ENCODE data around the gene CNBP. TPM values are rescaled to one million over a fixed set of nuclear protein-coding genes. Genes with fewer than 3 reads are reported as not detected.

CNBP gene
- total and polyA plus RNA-seq, 9 of the 15 experiments (the other 6 are each of a cell fraction or from before 2014, with no cell fraction given): 284 to 717 (median 412) TPM

- peak in 1 of 2 experiments; percentile 66; a peak in 1 of 4 replicates for TF ChIP-seq UBTF (IDR thresholded peaks at IDR 0.05; ENCODE audit: borderline replicate concordance in 1 of 2, low read depth in 2 of 2, low read length in 2 of 2)
- TF ChIP-seq ATF1 (CRISPR knock-in tag; IDR thresholded peaks at IDR 0.05): no peak
- 0 out of 2 replicates have a peak, but pooled peaks have one; percentile 23 for TF ChIP-seq ATF1 (tag; IDR thresholded peaks at IDR 0.05)
- TF ChIP-seq ZBTB26 (CRISPR knock-in tag; IDR thresholded peaks at IDR 0.05): no peak
- TF ChIP-seq ZNF12 (CRISPR knock-in tag; IDR thresholded peaks at IDR 0.05): no peak
- no peak for TF ChIP-seq CEBPZ (IDR thresholded peaks at IDR 0.05; ENCODE audit: borderline replicate concordance, low read depth, low read length)
- TF ChIP-seq ZNF589 (CRISPR knock-in tag; IDR thresholded peaks at IDR 0.05; ENCODE audit: low read depth): no peak
- TF ChIP-seq ZC3H11A (IDR thresholded peaks at IDR 0.05; ENCODE audit: low read depth, low read length): no peak
- TF ChIP-seq PRDM10 (IDR thresholded peaks at IDR 0.05; ENCODE audit: partially characterized antibody): no peak
- no peak for TF ChIP-seq CBX1 (IDR thresholded peaks at IDR 0.05; ENCODE audit: low read depth)
- peak; percentile 88 for TF ChIP-seq MAFK (IDR thresholded peaks at IDR 0.05; ENCODE audit: low read length)
- TF ChIP-seq CBFA2T3 (IDR thresholded peaks at IDR 0.05): peak; percentile 16; the same call in 1 of the 2 replicates
- no peak for TF ChIP-seq MYBL2 (IDR thresholded peaks at IDR 0.05; ENCODE audit: low read depth)
- no peak for TF ChIP-seq MYBL2 (CRISPR knock-in tag; IDR thresholded peaks at IDR 0.05; ENCODE audit: borderline replicate concordance)
- no peak for TF ChIP-seq ZKSCAN8 (CRISPR knock-in tag; IDR thresholded peaks at IDR 0.05)
- peak; percentile 78 for TF ChIP-seq DPF2 (IDR thresholded peaks at IDR 0.05)
Measured at GRCh38 chr3:129195731-129196256, 12.1 kb upstream of the CNBP start (continued).

Data from K562 (cell line).